Amniotic epithelial cell (primary cell): ENCODE results near the gene NDUFS3.
"Not testable (repeated sequence)": the region's sequence is repeated elsewhere in the genome, so short reads cannot be mapped to it uniquely, and the experiment has no call there.

ENCODE experiments used
- DNase-seq: peaks from one replicate; pipeline ENCODE4 v3.0.0-alpha.2; 2010; ENCODE audit warnings: low read depth

The NDUFS3 gene

GRCh38 chr11:47560426-47560825 is 18.4 kb upstream of the NDUFS3 start:
- no peak for DNase-seq

DNA sequence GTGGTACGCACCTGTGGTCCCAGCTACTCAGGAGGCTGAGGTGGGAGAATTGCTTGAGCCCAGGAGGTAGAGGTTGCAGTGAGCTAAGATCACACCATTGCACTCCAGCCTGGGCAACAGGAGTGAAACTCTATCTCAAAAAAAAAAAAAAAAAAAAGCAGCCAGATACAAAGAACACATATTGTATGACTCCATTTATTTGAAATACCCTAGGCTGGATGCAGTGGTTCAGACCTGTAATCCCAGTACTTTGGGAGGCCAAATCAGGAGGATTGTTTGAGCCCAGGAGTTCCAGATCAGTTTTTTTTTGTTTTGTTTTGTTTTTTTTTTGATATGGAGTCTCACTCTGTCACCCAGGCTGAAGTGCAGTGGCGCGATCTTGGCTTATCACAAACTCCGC is 16.5 kb upstream of the NDUFS3 start:
- not testable (repeated sequence) for DNase-seq

- not testable (repeated sequence) for DNase-seq
Observed at GRCh38 chr11:47564366-47564765, 14.5 kb upstream of the NDUFS3 start.

DNA sequence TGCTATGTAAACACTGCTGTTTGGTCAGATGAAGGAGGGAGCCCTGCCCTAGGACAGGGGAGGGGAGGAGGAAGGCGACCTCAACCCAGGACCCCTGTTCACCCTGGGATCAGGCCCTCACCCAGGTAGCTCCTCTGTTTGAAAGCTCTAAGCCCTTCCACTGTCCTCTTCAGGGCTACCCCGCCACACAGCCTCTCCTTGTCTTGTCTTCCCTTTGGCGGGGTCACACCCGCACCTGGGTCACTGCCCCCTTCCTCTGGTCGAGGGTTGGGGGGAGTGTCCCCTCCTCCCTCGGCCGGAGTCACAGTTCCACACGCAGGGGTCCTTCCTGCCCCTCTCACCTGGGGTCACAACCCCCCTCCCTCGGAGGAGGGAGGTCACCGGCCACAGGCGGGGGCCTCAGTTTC is 13.9 kb upstream of the NDUFS3 start:
- no peak for DNase-seq

DNA sequence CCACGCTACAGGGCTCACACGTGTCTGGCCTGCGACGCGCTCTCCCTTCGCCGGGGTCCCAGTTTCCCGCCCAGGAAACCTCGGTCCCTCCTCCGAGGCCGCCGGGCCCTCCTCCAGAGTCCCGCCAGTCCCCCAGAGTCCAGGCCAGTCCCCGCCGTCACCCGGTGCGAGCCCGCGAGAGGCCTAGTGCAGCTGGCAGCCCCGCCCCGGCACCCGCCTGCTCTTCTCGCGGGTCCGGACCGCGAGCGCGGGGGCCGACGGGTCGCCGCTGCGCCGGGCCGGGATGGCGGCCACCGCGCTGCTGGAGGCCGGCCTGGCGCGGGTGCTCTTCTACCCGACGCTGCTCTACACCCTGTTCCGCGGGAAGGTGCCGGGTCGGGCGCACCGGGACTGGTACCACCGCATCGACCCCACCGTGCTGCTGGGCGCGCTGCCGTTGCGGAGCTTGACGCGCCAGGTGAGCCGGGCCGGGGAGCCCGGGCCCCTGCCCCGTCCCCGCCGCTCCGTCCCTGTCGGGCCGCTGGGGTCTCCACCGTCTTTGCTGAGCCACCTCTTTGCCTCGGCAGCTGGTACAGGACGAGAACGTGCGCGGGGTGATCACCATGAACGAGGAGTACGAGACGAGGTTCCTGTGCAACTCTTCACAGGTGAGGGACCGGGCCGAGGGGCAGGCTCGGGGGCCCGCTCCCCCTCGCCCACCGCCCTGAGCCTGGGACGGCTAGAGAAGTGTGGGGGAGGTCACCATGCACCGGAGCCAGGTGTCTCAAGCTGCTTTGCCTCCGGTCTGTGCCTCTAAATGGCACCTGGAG is 13.3 kb upstream of the NDUFS3 start, which contains the start of gene PTPMT1:
PTPMT1 (plus strand) TSS at position 260 of the 809 bp plus-strand sequence; CDS start at position 284, 24 bp downstream.
- DNase-seq: peak; percentile 50

GRCh38 chr11:47566149-47566698 is 12.7 kb upstream of the NDUFS3 start:
- DNase-seq: no peak

GRCh38 chr11:47569646-47570045 is 9.2 kb upstream of the NDUFS3 start:
- DNase-seq: no peak

DNA sequence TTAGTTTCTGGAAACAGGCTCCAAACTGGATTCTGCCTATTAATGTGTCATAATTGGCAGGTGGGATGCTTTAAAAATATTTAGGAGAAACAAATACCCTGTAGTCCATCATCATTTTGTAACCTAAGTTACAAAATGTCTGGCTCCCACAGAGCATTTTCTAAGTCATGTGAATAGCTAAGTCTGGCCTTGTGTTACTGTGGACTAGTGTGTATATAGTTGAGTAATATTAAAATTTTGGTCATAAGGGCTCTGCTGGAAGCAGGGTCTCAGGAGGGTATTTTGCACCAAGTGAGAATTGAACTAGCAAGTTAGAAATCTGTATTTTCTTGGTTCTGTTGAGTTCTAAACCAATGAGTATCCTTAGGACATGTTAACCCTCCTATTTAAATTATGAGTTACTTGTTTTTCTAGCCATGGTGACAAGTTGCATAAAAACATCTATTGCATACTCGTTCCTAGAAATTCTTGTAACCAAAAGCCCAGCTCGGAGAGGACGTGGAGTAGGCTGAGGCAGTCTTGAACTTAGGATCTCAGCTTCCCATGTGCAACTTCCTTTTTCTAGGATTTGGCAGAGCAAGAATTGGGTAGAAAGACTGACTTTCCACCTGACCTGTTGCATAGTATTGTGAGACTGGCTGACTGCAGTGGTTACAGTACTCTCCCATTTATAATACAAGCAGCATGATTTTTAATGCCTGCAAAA is 8.1 kb upstream of the NDUFS3 start:
- no peak for DNase-seq

DNA sequence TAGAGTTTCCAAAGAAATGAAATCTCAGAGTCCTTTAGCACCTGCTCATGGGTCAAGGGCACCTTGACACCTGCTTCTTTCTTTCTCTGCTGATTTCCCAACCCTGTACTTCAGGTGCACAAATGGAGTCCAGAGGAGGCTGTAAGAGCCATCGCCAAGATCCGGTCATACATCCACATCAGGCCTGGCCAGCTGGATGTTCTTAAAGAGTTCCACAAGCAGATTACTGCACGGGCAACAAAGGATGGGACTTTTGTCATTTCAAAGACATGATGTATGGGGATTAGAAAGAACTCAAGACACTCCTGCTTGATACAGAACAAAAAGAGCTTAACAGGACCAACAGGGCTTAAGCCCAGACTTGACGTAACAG is 7.5 kb upstream of the NDUFS3 start:
- DNase-seq: no peak

DNA sequence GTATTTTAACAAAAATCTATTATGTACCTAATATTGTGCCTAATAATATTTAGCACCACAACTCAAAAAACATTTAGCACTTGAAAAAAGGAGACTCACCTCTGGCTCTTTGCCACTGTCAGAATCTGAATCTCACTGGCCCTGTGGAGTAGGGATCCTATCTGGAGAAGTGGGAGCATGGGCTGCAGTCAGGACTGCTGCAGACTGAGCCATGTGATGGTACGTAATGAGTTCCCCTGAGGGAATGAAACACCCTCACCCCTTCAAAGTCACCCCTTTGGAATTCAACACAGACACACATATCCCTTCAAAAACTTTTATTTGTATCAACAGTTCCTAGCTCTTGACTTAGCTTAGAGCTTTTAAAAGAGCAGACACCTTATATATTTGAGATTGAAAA is 7.0 kb upstream of the NDUFS3 start:
- DNase-seq: no peak

- DNase-seq: no peak
Observed at GRCh38 chr11:47572715-47573255, 6.1 kb upstream of the NDUFS3 start.

DNA sequence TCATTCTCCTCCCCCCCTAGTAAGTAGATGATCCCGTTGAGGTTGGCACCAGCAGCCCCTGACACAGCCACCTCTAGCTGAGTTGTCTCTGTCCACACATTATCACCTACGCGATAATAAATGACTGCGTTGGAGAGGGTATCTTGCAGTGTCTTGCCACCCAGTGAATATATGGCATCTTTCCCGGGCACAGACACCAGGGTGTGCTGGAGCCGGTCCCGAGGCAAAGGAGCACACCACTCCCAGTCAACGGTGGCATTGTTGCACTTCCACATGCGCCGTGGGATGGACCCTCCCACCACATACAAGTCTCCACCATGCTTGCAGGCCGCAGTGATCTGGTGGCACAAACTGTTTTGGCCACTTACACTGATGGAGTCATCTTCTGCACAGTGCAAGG is 5.6 kb upstream of the NDUFS3 start:
- no peak for DNase-seq

- no peak for DNase-seq
Observed at GRCh38 chr11:47577460-47578041, 1.3 kb upstream of the NDUFS3 start.

- no peak for DNase-seq
Observed at GRCh38 chr11:47583844-47584243, 5.0 kb downstream of the NDUFS3 start.

DNA sequence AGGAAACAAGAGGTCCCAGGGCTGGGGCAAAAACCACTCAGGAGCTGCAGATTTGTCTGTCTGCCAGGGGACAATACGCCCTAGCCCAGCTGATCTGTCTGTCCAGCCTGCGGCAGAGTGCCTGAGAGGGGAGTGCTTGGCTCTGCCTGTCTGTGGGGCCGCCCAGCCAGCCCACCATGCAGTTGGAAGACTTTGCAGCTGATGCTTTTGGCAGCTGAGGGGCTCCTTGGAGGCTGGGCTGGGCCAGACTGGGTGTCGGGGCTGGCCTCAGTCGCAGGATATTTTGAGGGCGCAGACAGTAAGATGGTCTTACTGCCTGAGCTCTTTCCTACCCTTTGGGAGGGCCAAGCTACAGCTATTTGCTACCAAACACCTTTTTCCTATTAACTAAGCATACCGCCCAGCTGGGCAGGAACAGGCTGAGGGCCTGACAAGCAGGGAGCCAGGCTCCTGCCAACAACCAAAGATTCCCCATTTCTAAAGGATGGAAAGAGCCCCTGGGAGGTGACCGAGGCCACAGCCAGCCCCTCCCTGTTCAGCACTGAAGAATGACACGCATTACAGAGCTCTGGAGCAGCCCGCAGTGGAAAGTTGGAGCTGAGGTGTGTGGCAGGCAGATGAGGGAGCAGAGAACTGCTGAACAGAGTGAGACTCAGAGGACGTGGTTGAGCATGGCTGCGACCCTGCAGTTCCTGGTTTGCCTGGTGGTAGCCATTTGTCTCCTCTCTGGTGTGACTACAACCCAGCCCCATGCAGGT is 7.4 kb downstream of the NDUFS3 start, which contains the start of gene FAM180B:
FAM180B (plus strand) TSS at position 581 of the 758 bp plus-strand sequence; CDS start at position 672, 91 bp downstream.
- DNase-seq: no peak

DNA sequence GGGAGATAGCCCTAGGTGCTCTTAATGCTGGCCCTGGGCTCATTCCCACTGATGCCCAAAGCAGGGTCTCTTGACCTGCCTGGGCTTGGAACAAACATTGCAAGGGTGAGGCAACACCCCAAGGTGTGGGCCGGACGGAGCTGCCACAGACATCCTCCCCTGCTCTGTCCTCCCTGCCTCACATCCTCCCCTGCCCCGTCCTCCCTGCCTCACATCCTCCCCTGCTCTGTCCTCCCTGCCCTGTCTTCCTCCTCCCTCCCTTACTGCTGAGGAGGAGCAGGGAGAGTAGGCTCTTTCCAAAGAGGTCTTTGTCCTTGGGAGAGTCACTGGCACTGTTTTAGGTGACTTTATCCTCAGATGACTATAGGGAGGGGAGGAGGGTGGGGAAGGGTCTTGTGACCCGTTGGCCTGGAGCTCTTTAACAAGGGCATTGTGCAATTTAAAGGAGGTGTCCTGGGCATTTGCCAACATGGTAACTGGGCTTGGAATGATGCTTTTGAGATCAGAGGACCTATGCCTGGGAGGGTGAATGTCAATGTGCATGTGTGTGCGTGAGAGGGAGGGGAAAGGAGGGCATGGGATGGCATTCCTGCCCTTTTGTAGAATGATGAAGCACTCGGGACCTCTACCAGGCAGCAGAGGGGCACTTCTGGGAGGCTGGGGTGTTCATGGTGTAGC is 8.3 kb downstream of the NDUFS3 start:
- DNase-seq: no peak

- DNase-seq: no peak
Observed at GRCh38 chr11:47587723-47588326, 9.0 kb downstream of the NDUFS3 start.

GRCh38 chr11:47589118-47589517 is 10.2 kb downstream of the NDUFS3 start:
- no peak for DNase-seq

DNA sequence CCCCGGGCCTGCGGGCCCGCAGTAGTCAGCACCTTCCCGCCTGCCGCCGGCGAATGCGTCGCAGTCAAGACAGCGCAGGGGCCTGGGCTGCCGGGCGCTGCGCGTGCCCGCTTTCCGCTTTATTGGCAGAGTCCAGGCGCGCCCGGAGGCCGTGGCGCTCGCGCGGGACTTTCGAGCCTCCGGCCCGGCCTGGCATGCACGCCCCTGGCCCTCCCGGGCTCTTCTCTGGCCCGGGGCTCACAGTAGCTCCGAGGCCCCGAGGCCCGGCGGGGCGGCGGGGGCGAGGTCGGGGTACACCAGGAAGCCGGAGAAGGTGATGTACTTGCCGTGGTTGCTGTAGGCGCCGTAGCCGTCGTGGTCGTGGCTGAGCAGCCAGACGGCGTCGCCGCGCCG is 10.7 kb downstream of the NDUFS3 start:
- DNase-seq: no peak
